ENCODE data around the gene XPR1.

DNA sequence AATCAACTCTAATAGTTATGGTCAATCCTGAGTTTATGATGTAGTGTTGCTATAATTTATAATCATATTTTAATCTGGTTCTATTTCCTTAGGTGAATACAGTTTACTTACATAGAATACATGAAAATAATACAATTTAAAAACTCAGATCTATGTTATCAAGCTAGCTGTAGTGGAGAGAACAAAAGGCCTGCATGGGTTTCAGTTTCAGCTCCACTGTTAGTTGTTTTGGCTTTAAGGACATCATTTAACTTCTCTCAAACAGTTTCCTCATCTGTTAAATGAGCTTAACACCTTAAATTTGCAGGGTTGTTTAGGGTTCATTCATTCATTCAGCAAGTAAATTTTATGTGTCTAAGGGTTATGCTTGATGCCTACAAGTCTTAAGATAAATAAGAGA, 182.4 kb downstream of the XPR1 start:
- TF ChIP-seq EZH2 (IDR thresholded peaks at IDR 0.05; ENCODE audit: insufficient read depth, poor library complexity, severe bottlenecking), result no peak
- TF ChIP-seq EZH2phosphoT487 (IDR thresholded peaks at IDR 0.05; ENCODE audit: insufficient read depth, low read depth), result no peak

Data from GM23248 (cell line).